OCI-LY1 (cell line): ENCODE measurements around the gene PTGES3L.

Source experiments
- CTCF ChIP-seq: fragments of 200-600 bp; sonication (generic), shearing (Covaris generic); IDR thresholded peaks from 2 replicates; pipeline ENCODE4 v1.5.1; 2017; ENCODE audit warnings: mild to moderate bottlenecking, antibody characterized with exemption, low read length, moderate library complexity, mixed read lengths
- EZH2 ChIP-seq: fragments of 200-600 bp; sonication (generic), shearing (Covaris generic); IDR thresholded peaks from 2 replicates; pipeline ENCODE4 v1.8.0; 2017; ENCODE audit warnings: borderline replicate concordance, mixed run types, mild to moderate bottlenecking, antibody characterized with exemption, low read length, moderate library complexity, mixed read lengths

- TF ChIP-seq CTCF (no peak), EZH2 (no peak)
Observed at GRCh38 chr17:42924891-42925290, 55.0 kb downstream of the PTGES3L start.
